HEK293 (cell line): Measurements from ENCODE around the gene GALC.

Experiments
- CTCF ChIA-PET: fragments of 350-600 bp; formaldehyde crosslinking; extraction: SDS; loops from one replicate; lab custom pipeline; 2021; ENCODE audit warnings: antibody characterized with exemption; lab: Yijun Ruan, JAX
- POLR2A ChIA-PET: fragments of 300-600 bp; formaldehyde crosslinking; extraction: SDS; loops from one replicate; lab custom pipeline; 2020; ENCODE audit warnings: antibody characterized with exemption, inconsistent platforms; lab: Yijun Ruan, JAX
- H3K27ac ChIP-seq: fragments of 200-500 bp; sonication (Bioruptor generic); 2 replicates; pipeline ENCODE4 v1.5.1; 2014; ENCODE audit warnings: low read depth, low read length, control low read depth, inconsistent platforms; ENCODE audit errors: extremely low read depth
- H3K36me3 ChIP-seq, 2 experiments: fragments of 200-500 bp in 1 of 2; sonication (Bioruptor generic) in 1 of 2; 1 replicate in 1 of 2; 2 replicates in 1 of 2; pipeline ENCODE4 v1.5.1; 2014 to 2017; ENCODE audit warnings: inconsistent platforms in 2 of 2, low read length in 2 of 2; ENCODE audit not compliant: control insufficient read depth in 2 of 2, insufficient read depth in 1 of 2
- H3K4me1 ChIP-seq: fragments of 200-500 bp; sonication (Bioruptor generic); 2 replicates; pipeline ENCODE4 v1.5.1; 2014; ENCODE audit warnings: mild to moderate bottlenecking, low read length, inconsistent platforms; ENCODE audit not compliant: control insufficient read depth, insufficient read depth
- H3K4me3 ChIP-seq: 2 replicates; pipeline ENCODE4 v1.5.1; 2011; ENCODE audit warnings: low read depth, mild to moderate bottlenecking, control low read depth, low read length, moderate library complexity
- H3K9me3 ChIP-seq: fragments of 200-500 bp; sonication (Bioruptor generic); 2 replicates; pipeline ENCODE4 v1.5.1; 2014; ENCODE audit warnings: low read depth, low read length, inconsistent platforms; ENCODE audit not compliant: control insufficient read depth, insufficient read depth
- HOXD13 ChIP-seq: sonication (generic); formaldehyde crosslinking; IDR thresholded peaks from 2 replicates; pipeline ENCODE4 v1.8.0; 2022; ENCODE audit warnings: missing genetic modification reagents, borderline replicate concordance
- PRDM1 ChIP-seq: fragments of 450-650 bp; formaldehyde crosslinking; IDR thresholded peaks from 2 replicates; pipeline ENCODE4; 2016; ENCODE audit warnings: missing biosample characterization, missing genetic modification characterization
- PRDM6 ChIP-seq: fragments of 450-650 bp; formaldehyde crosslinking; IDR thresholded peaks from 2 replicates; pipeline ENCODE4 v1.5.1; 2017; ENCODE audit warnings: missing biosample characterization, missing genetic modification characterization
- SP2 ChIP-seq: fragments of 450-650 bp; formaldehyde crosslinking; IDR thresholded peaks from 2 replicates; pipeline ENCODE4 v1.5.1; 2016; ENCODE audit warnings: missing biosample characterization, missing genetic modification characterization
- YY2 ChIP-seq: fragments of 450-650 bp; formaldehyde crosslinking; IDR thresholded peaks from 2 replicates; pipeline ENCODE4 v1.5.1; 2016; ENCODE audit warnings: missing biosample characterization, missing genetic modification characterization
- ZBTB49 ChIP-seq: fragments of 450-650 bp; formaldehyde crosslinking; IDR thresholded peaks from 2 replicates; pipeline ENCODE4 v1.5.1; 2016; ENCODE audit warnings: missing biosample characterization, missing genetic modification characterization, low read depth
- ZBTB7A ChIP-seq: fragments of 450-650 bp; formaldehyde crosslinking; IDR thresholded peaks from 2 replicates; pipeline ENCODE4 v1.5.1; 2016; ENCODE audit warnings: low read depth, missing biosample characterization, missing genetic modification characterization
- ZFHX2 ChIP-seq: fragments of 450-650 bp; formaldehyde crosslinking; conservative IDR thresholded peaks from 2 replicates; pipeline ENCODE4 v1.5.1; 2016; ENCODE audit warnings: missing biosample characterization, missing genetic modification characterization
- ZFP37 ChIP-seq: fragments of 450-650 bp; formaldehyde crosslinking; IDR thresholded peaks from 2 replicates; pipeline ENCODE4 v1.5.1; 2016; ENCODE audit warnings: missing biosample characterization, missing genetic modification characterization
- ZNF121 ChIP-seq: fragments of 450-650 bp; formaldehyde crosslinking; IDR thresholded peaks from 2 replicates; pipeline ENCODE4 v1.5.1; 2016; ENCODE audit warnings: missing biosample characterization, missing genetic modification characterization
- ZNF140 ChIP-seq: fragments of 450-650 bp; formaldehyde crosslinking; IDR thresholded peaks from 2 replicates; pipeline ENCODE4 v1.5.1; 2016; ENCODE audit warnings: missing biosample characterization, missing genetic modification characterization
- ZNF146 ChIP-seq: fragments of 450-650 bp; formaldehyde crosslinking; IDR thresholded peaks from 2 replicates; pipeline ENCODE4 v1.5.1; 2016; ENCODE audit warnings: missing biosample characterization, missing genetic modification characterization
- ZNF16 ChIP-seq: fragments of 450-650 bp; formaldehyde crosslinking; IDR thresholded peaks from 2 replicates; pipeline ENCODE4 v1.5.1; 2016; ENCODE audit warnings: low read depth, missing biosample characterization, missing genetic modification characterization
- ZNF2 ChIP-seq: fragments of 450-650 bp; formaldehyde crosslinking; IDR thresholded peaks from 2 replicates; pipeline ENCODE4 v1.5.1; 2016; ENCODE audit warnings: missing biosample characterization, missing genetic modification characterization
- ZNF211 ChIP-seq: fragments of 450-650 bp; formaldehyde crosslinking; IDR thresholded peaks from 2 replicates; pipeline ENCODE4 v1.5.1; 2016; ENCODE audit warnings: low read depth, missing biosample characterization, missing genetic modification characterization
- ZNF214 ChIP-seq: fragments of 450-650 bp; formaldehyde crosslinking; IDR thresholded peaks from 2 replicates; pipeline ENCODE4 v1.5.1; 2017; ENCODE audit warnings: missing biosample characterization, mild to moderate bottlenecking, missing genetic modification characterization, borderline replicate concordance
- ZNF248 ChIP-seq: fragments of 450-650 bp; formaldehyde crosslinking; IDR thresholded peaks from 2 replicates; pipeline ENCODE4 v1.5.1; 2017; ENCODE audit warnings: missing biosample characterization, missing genetic modification characterization
- ZNF292 ChIP-seq: fragments of 450-650 bp; formaldehyde crosslinking; IDR thresholded peaks from 2 replicates; pipeline ENCODE4 v1.5.1; 2016; ENCODE audit warnings: low read depth, missing biosample characterization, missing genetic modification characterization, borderline replicate concordance
- ZNF350 ChIP-seq: fragments of 450-650 bp; formaldehyde crosslinking; IDR thresholded peaks from 2 replicates; pipeline ENCODE4 v1.5.0; 2017; ENCODE audit warnings: missing biosample characterization, mild to moderate bottlenecking, missing genetic modification characterization
- ZNF366 ChIP-seq: fragments of 450-650 bp; formaldehyde crosslinking; conservative IDR thresholded peaks from 2 replicates; pipeline ENCODE4 v1.5.1; 2016; ENCODE audit warnings: missing biosample characterization, missing genetic modification characterization
- ZNF48 ChIP-seq: fragments of 450-650 bp; formaldehyde crosslinking; IDR thresholded peaks from 2 replicates; pipeline ENCODE4 v1.5.1; 2016; ENCODE audit warnings: missing biosample characterization, missing genetic modification characterization
- ZNF510 ChIP-seq: fragments of 450-650 bp; formaldehyde crosslinking; IDR thresholded peaks from 2 replicates; pipeline ENCODE4 v1.5.1; 2018; ENCODE audit warnings: mild to moderate bottlenecking, missing genetic modification characterization, missing biosample characterization; ENCODE audit not compliant: insufficient replicate concordance
- ZNF530 ChIP-seq: fragments of 450-650 bp; formaldehyde crosslinking; IDR thresholded peaks from 2 replicates; pipeline ENCODE4 v1.5.1; 2016; ENCODE audit warnings: low read depth, missing biosample characterization, missing genetic modification characterization
- ZNF555 ChIP-seq: fragments of 450-650 bp; formaldehyde crosslinking; conservative IDR thresholded peaks from 2 replicates; pipeline ENCODE4 v1.5.1; 2017; ENCODE audit warnings: missing biosample characterization, mild to moderate bottlenecking, missing genetic modification characterization, inconsistent platforms
- ZNF560 ChIP-seq: fragments of 450-650 bp; formaldehyde crosslinking; IDR thresholded peaks from 2 replicates; pipeline ENCODE4 v1.5.1; 2017; ENCODE audit warnings: missing biosample characterization, missing genetic modification characterization, borderline replicate concordance
- ZNF561 ChIP-seq: fragments of 450-650 bp; IDR thresholded peaks from 2 replicates; pipeline ENCODE4 v1.5.1; 2018; ENCODE audit warnings: missing biosample characterization, missing genetic modification characterization, borderline replicate concordance
- ZNF610 ChIP-seq: fragments of 450-650 bp; formaldehyde crosslinking; IDR thresholded peaks from 2 replicates; pipeline ENCODE4 v1.5.1; 2016; ENCODE audit warnings: missing biosample characterization, missing genetic modification characterization, borderline replicate concordance
- ZNF629 ChIP-seq: fragments of 450-650 bp; formaldehyde crosslinking; IDR thresholded peaks from 2 replicates; pipeline ENCODE4 v1.5.1; 2017; ENCODE audit warnings: missing biosample characterization, missing genetic modification characterization
- ZNF660 ChIP-seq: fragments of 450-650 bp; IDR thresholded peaks from 2 replicates; pipeline ENCODE4 v1.5.1; 2018; ENCODE audit warnings: missing biosample characterization, mild to moderate bottlenecking, missing genetic modification characterization
- ZSCAN23 ChIP-seq: fragments of 450-650 bp; formaldehyde crosslinking; IDR thresholded peaks from 2 replicates; pipeline ENCODE4 v1.5.1; 2016; ENCODE audit warnings: missing biosample characterization, missing genetic modification characterization

GALC gene

GRCh38 chr14:88023658-88024187 lies 30.7 kb upstream of the GALC start:
- POLR2A ChIA-PET, result no interaction called here
- H3K4me1 ChIP-seq, result no peaks in the 10 kb centered on the region
- H3K27ac ChIP-seq, result no peak overlapping the region
- CTCF ChIA-PET, result no interaction called here
- no peak overlapping the region for H3K4me3 ChIP-seq
- H3K9me3 ChIP-seq, result no peaks in the 10 kb centered on the region
- H3K36me3 ChIP-seq, result no peaks in the 10 kb centered on the region
- no peak for TF ChIP-seq ZNF2 (tag by site-specific recombination)
- TF ChIP-seq ZFHX2 (tag by site-specific recombination), result no peak
- TF ChIP-seq ZNF48 (tag by site-specific recombination), result no peak
- TF ChIP-seq ZFP37 (tag by site-specific recombination), result no peak
- no peak for TF ChIP-seq PRDM1 (tag by site-specific recombination)
- no peak for TF ChIP-seq ZNF560 (tag by site-specific recombination)
- TF ChIP-seq ZNF211 (tag by site-specific recombination), result no peak
- TF ChIP-seq ZNF561 (tag by site-specific recombination), result no peak
- TF ChIP-seq ZBTB7A (tag by site-specific recombination), result no peak
- no peak for TF ChIP-seq ZNF610 (tag by site-specific recombination)
- TF ChIP-seq YY2 (tag by site-specific recombination), result no peak
- no peak for TF ChIP-seq ZNF366 (tag by site-specific recombination)
- no peak for TF ChIP-seq ZBTB49
- no peak for TF ChIP-seq ZNF16
- TF ChIP-seq ZNF629 (tag by site-specific recombination), result no peak
- no peak for TF ChIP-seq SP2 (tag by site-specific recombination)
- no peak for TF ChIP-seq ZNF555 (tag by site-specific recombination)

- POLR2A ChIA-PET, result no interaction called here
- TF ChIP-seq ZNF121 (tag by site-specific recombination) (no peak), ZNF248 (tag by site-specific recombination) (no peak)
- no peaks in the 10 kb centered on the region for H3K9me3 ChIP-seq
- no peaks in the 10 kb centered on the region for H3K36me3 ChIP-seq
- H3K4me3 ChIP-seq, result no peak overlapping the region
- no peaks in the 10 kb centered on the region for H3K4me1 ChIP-seq
- CTCF ChIA-PET, result interaction anchor here (0.6 to 2.5 kb wide), 5 partner anchors 13 to 217 kb away, joined by 3 to 8 read pairs (median 5); no protein-coding TSS in a partner anchor
- H3K27ac ChIP-seq, result no peak overlapping the region
These were observed 24.6 kb upstream of the GALC start for GRCh38 chr14:88017535-88017934.

GRCh38 chr14:88016768-88017167 lies 23.8 kb upstream of the GALC start:
- no peak overlapping the region for H3K27ac ChIP-seq
- CTCF ChIA-PET, result interaction anchor here (0.9 to 4.2 kb wide), 5 partner anchors 25 to 218 kb away, joined by 3 to 30 read pairs (median 6); no protein-coding TSS in a partner anchor
- no peaks in the 10 kb centered on the region for H3K9me3 ChIP-seq
- H3K36me3 ChIP-seq, result no peaks in the 10 kb centered on the region
- POLR2A ChIA-PET, result no interaction called here
- no peak overlapping the region for H3K4me3 ChIP-seq
- H3K4me1 ChIP-seq, result no peaks in the 10 kb centered on the region
- TF ChIP-seq ZNF146 (tag by site-specific recombination) (no peak), ZNF350 (tag by site-specific recombination) (no peak), ZNF214 (tag by site-specific recombination) (no peak), ZSCAN23 (no peak), ZNF510 (tag by site-specific recombination) (no peak), ZNF140 (tag by site-specific recombination) (no peak), HOXD13 (CRISPR knock-in tag) (no peak), ZNF530 (tag by site-specific recombination) (no peak), ZNF660 (no peak), ZNF292 (tag by site-specific recombination) (no peak), PRDM6 (tag by site-specific recombination) (no peak)
